Measurements from ENCODE around the gene SRPRB. TPM values are rescaled to one million over a fixed set of nuclear protein-coding genes. Genes with fewer than 3 reads are reported as not detected.
"Not testable (repeated sequence)": the region's sequence is repeated elsewhere in the genome, so short reads cannot be mapped to it uniquely, and the experiment has no call there.

SRPRB gene
- polyA plus RNA-seq, 2 of the 4 experiments (the other 2 are of a cell fraction) = 41.9 to 64.6 TPM

DNA sequence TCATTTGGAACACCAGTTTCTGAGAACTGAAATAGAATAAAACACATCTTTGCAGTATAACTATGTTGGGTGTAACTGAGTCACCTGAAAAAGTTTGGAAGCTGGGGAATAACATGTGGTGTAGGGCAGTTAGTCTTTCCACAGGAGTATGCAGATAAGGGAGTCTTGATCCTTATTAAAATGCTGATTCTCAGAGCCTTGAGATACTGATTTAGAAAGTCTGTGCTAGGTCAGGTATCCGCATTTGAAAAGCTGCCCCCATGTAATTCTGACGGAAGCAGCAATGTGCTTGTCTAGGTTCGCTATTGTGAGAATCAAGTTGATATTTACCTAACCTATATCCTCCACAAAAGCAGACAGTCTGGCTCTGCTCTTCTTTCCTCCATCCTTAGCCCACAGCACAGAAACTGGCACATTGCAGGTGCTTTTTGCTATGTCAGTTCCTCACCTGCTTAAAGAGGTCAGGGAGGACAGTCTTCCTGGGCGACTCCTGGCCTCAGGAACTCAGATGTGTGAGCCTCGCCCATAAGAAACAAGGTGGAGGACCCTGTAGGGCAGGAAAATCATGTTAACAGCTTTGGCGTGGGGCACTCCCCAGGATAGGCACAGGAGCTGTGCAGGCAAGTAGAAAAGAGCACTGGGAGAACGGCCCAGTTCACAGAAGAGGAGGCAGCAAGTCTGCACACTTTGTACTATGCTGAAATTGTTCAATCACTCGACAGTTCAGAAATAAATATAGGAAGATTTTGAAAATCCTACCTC lies 27.6 kb upstream of the SRPRB start:
- Histone ChIP-seq H3K4me1 (no peaks in the 10 kb centered on the region), H3K4me2 (no peak overlapping the region), H3K27ac (no peak overlapping the region), H3K9me3 (no peaks in the 10 kb centered on the region), H3K4me3 (no peak overlapping the region)
- FAIRE-seq = no peak
- no peak for TF ChIP-seq CBX8 (IDR thresholded peaks at IDR 0.05)
- no peak for TF ChIP-seq CBX2 (IDR thresholded peaks at IDR 0.05; ENCODE audit: borderline replicate concordance, low read depth)
- TF ChIP-seq TFCP2L1 (CRISPR knock-in tag; IDR thresholded peaks at IDR 0.05) = no peak
- CTCF ChIA-PET = no interaction called here
- no peak for DNase-seq (ENCODE audit: low read depth in 1 of 2, low spot score in 1 of 2)
- POLR2A ChIA-PET = no interaction called here
- ATAC-seq = no peak
- WGBS (ENCODE audit: missing lambda C conversion rate) = 27% methylated on average over 8 of the region's 8 CpGs

GRCh38 chr3:133779626-133780203 lies 25.9 kb upstream of the SRPRB start:
- Histone ChIP-seq H3K4me2 (no peak overlapping the region), H3K27ac (no peak overlapping the region), H3K9me3 (no peaks in the 10 kb centered on the region), H3K4me3 (no peak overlapping the region), H3K4me1 (no peaks in the 10 kb centered on the region)
- ChIA-PET CTCF (interaction anchor here (0.6 kb wide), 1 partner anchor 405 kb away, joined by 3 read pairs; no protein-coding TSS in a partner anchor), POLR2A (no interaction called here)
- no peak for DNase-seq (ENCODE audit: low read depth in 1 of 2, low spot score in 1 of 2)
- 48% methylated on average over 4 of the region's 4 CpGs for WGBS (ENCODE audit: missing lambda C conversion rate)
- no peak for FAIRE-seq
- ATAC-seq = no peak
- no peak for TF ChIP-seq CEBPB (IDR thresholded peaks at IDR 0.05)
- no peak for TF ChIP-seq SREBF2 (IDR thresholded peaks at IDR 0.05)

DNA sequence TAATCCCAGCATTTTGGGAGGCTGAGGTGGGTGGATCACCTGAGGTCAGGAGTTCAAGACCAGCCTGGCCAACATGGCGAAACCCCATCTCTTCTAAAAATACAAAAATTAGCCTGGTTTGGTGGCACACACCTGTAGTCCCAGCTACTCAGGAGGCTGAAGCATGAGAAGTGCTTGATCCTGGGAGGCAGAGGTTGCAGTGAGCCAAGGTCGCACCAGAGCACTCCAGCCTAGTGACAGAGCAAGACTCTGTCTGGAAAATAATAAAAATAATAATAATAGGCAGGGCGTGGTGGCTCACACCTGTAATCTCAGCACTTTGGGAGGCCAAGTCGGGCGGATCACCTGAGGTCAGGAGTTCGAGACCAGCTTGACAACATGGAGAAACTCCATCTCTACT lies 24.9 kb upstream of the SRPRB start:
- FAIRE-seq; DNase-seq (ENCODE audit: low read depth in 1 of 2, low spot score in 1 of 2); H3K4me1 ChIP-seq; H3K4me2 ChIP-seq; H3K9me3 ChIP-seq; H3K4me3 ChIP-seq; CTCF ChIA-PET; ATAC-seq; H3K27ac ChIP-seq; POLR2A ChIA-PET: not testable (repeated sequence)
- 37% methylated on average over 6 of the region's 6 CpGs for WGBS (ENCODE audit: missing lambda C conversion rate)

GRCh38 chr3:133781570-133781969 lies 24.0 kb upstream of the SRPRB start:
- ChIA-PET CTCF (no interaction called here), POLR2A (no interaction called here)
- no peak for FAIRE-seq
- Histone ChIP-seq H3K27ac (no peak overlapping the region), H3K9me3 (no peaks in the 10 kb centered on the region), H3K4me1 (no peaks in the 10 kb centered on the region), H3K4me3 (no peak overlapping the region), H3K4me2 (no peak overlapping the region)
- TF ChIP-seq EHF (CRISPR knock-in tag; IDR thresholded peaks at IDR 0.05) = no peak
- TF ChIP-seq CHD4 (IDR thresholded peaks at IDR 0.05; ENCODE audit: borderline replicate concordance) = no peak
- TF ChIP-seq TFCP2L1 (CRISPR knock-in tag; IDR thresholded peaks at IDR 0.05) = no peak
- no peak for TF ChIP-seq CEBPB (IDR thresholded peaks at IDR 0.05)
- no peak for TF ChIP-seq ZFP36 (IDR thresholded peaks at IDR 0.05; ENCODE audit: borderline replicate concordance, partially characterized antibody)
- TF ChIP-seq KDM5A (IDR thresholded peaks at IDR 0.05) = no peak
- no peak for TF ChIP-seq SREBF2 (IDR thresholded peaks at IDR 0.05)
- TF ChIP-seq TP53 (CRISPR knock-in tag; IDR thresholded peaks at IDR 0.05) = no peak
- DNase-seq (ENCODE audit: low read depth in 1 of 2, low spot score in 1 of 2) = no peak
- ATAC-seq = no peak

DNA sequence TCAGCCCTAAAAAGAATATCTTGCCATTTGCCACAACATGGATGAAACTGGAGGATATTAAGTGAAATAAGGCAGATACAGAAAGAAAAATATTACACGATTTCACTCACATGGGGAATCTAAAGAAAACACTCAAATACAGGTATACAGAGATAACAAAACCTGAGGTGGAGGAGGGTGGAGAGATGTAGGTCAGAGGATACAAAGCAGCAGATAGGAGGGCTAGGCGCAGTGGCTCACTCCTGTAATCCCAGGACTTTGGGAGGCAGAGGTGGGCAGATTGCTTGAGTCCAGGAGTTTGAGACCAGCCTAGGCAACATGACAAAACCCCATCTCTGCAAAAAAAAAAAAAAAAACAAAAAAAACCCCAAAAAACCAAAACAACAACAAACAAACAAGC lies 23.2 kb upstream of the SRPRB start:
- ATAC-seq (no peak), FAIRE-seq (no peak), DNase-seq (ENCODE audit: low read depth in 1 of 2, low spot score in 1 of 2) (no peak)
- POLR2A ChIA-PET = no interaction called here
- TF ChIP-seq GATA3 (IDR thresholded peaks at IDR 0.05; ENCODE audit: borderline replicate concordance) (no peak), EP300 (IDR thresholded peaks at IDR 0.05) (no peak), FOXS1 (CRISPR knock-in tag; IDR thresholded peaks at IDR 0.05) (no peak), ZFP36 (IDR thresholded peaks at IDR 0.05; ENCODE audit: borderline replicate concordance, partially characterized antibody) (no peak), MYC (IDR thresholded peaks at IDR 0.05; ENCODE audit: borderline replicate concordance, low read length) (no peak), SMC3 (IDR thresholded peaks at IDR 0.05) (no peak), PBX3 (IDR thresholded peaks at IDR 0.05) (no peak), SREBF2 (IDR thresholded peaks at IDR 0.05) (no peak), POLR2A (IDR thresholded peaks at IDR 0.05; ENCODE audit: low read length) (no peak), ZNF302 (CRISPR knock-in tag; IDR thresholded peaks at IDR 0.05) (no peak), HOXB5 (CRISPR knock-in tag; IDR thresholded peaks at IDR 0.05) (no peak)
- no peaks in the 10 kb centered on the region for H3K9me3 ChIP-seq
- CTCF ChIA-PET = no interaction called here
- no peak overlapping the region for H3K4me2 ChIP-seq
- WGBS (ENCODE audit: missing lambda C conversion rate) = 43% methylated on average over 2 of the region's 2 CpGs
- no peak overlapping the region for H3K27ac ChIP-seq
- H3K4me3 ChIP-seq = no peak overlapping the region
- H3K4me1 ChIP-seq = no peaks in the 10 kb centered on the region

All from A549 (cell line).